Hematopoietic multipotent progenitor cell (in vitro differentiated cells): ENCODE data around the gene LHCGR. TPM values are rescaled to one million over a fixed set of nuclear protein-coding genes. Genes with fewer than 3 reads are reported as not detected.
"Not testable (repeated sequence)": the region's sequence is repeated elsewhere in the genome, so short reads cannot be mapped to it uniquely, and the experiment has no call there.

Source experiments
- DNase-seq, 3 donors: peaks; one replicate each; pipeline ENCODE4 v3.0.0-alpha.2; 2011 to 2015; ENCODE audit warnings: low read depth in 2 of 3, low spot score in 2 of 3
- total RNA-seq: library from RNA; depleted of rRNA; stranded (reverse); fragments of >200 nt; gene quantifications from one replicate; pipeline ENCODE4 v1.2.3, GENCODE V29; 2012

Gene LHCGR
- total RNA-seq, 1 donor: not detected

DNA sequence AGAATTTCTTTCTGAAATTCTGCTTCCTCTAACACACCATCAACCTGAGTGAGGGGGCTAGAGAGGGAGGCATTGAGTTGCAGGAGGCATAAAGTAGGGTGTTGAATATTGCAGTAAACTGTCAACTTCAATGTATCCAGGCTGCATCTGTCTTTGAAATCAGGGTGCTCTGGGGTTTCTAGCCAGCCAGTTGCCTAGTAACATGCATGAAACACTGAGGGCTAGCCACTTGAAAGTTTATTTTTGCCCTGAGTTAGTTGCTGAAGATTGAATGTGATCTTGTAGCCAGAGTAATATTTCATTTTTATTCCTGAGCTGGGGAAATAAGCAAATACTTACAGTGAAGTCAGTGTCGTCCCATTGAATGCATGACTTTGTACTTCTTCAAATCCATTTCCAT, 41.9 kb downstream of the LHCGR start:
- no peak for DNase-seq

DNA sequence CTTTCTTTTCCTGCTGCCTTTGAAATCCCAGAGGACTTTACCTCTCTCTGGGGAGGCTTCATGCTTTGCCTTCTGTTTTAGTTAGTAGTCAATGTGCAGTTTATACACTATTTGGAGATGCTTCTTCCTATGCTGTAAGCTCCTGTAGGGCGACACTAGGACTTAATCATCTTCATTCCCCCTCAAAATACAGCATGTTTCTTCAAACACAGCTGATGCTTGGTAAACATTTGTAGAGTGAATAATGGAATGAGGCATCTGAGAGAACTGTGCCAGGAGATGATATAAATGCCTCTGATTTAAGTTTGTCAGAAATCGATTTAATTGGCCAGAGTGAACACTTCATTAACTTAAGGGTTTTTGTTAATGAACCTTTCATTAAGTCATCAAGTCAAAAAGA, 43.4 kb downstream of the LHCGR start:
- no peak for DNase-seq

GRCh38 chr2:48711343-48711742, 44.2 kb downstream of the LHCGR start:
- no peak for DNase-seq

DNA sequence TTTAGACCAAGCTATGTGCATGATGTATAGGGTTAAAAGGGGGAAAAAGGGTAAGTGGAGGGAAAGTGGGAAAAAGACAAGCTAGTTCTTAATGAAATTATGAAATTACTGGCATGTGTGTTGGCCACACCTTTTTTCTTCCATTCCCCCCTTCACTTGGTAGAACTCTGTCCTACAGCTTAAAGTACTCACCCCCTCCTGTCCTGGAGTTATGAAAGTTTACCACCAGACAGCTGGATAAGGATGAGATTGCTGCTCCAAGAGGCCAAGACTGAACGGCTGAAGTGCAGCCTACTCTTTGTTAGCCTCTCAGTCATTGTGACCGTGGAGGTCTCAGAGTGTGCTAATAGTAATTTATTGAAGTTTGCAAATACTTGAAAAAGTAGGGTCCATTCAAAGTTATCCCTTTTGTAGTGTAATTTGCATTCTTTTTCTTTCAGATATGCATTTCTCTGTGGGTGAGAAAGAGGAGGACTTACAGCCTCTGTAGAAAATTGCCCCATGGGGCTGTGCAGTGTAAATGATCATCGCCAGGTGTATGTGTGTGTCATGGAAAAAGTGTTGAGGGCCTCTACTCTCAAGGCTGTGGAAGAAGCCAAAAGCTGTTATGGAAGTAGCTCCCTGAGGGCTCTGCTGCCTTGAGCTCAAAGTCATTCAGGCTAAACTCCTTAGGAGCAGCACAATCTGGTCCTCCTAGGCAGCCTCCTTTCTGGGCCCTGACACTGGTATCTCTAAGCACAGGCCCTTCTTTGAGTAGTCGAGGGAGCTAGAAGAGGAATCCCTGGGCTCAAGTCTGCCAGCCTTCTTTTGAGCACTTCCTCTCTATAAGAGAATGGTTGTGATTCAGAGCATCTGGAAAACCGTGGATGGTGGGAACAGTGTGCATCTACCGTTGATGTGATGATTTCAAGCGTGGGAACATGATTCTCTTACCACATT, 46.2 kb downstream of the LHCGR start:
- DNase-seq: no peak

DNA sequence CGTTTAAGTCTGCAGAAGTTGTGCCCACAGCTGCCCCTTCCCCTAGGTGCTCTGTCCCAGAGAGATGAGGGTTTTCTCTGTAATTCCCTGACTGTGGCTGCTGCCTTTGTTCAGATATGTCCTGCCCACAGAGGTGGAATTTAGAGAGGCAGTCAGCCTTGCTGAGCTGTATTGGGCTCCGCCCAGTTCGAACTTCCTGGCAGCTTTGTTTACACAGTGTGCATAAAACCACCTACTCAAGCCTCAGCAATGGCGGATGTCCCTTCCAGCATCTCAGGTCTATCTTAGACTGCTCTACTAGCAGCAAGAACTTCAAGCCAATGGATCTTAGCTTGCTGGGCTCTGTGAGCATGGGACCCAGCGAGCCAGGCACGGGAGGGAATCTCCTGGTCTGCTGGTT, 48.1 kb downstream of the LHCGR start:
- no peak for DNase-seq

DNA sequence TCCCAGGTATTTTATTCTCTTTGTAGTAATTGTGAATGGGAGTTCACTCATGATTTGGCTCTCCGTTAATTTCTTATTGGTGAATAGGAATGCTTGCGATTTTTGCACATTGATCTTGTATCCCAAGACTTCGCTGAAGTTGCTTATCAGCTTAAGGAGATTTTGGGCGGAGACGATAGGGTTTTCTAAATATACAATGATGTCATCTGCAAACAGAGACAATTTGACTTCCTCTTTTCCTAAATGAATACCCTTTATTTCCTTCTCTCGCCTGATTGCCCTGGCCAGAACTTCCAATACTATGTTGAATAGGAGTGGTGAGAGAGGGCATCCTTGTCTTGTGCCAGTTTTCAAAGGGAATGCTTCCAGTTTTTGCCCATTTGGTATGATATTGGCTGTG, 51.9 kb downstream of the LHCGR start:
- DNase-seq: not testable (repeated sequence)

- no peak for DNase-seq
Observed at GRCh38 chr2:48699348-48699930, 56.1 kb downstream of the LHCGR start.

- no peak for DNase-seq
Observed at GRCh38 chr2:48696881-48697280, 58.6 kb downstream of the LHCGR start.

DNA sequence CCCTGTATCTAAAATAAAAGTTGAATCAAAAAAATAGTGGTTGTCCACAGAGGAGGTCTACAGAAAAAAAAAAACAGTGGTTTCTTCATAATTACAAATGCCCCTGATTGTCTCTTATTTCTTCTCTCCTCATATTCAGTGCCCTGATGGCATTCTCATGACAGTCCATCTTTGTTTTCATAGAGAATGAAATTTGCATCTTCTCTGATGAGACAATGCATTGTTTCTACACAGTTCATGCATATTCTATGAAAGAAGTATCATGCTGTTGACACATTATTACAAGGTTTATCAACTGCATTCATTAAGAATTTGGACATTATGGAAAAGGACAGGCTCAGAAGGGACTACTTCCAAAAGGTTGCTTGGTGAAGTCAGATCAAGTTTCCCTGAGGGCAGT, 59.5 kb downstream of the LHCGR start:
- no peak for DNase-seq

DNA sequence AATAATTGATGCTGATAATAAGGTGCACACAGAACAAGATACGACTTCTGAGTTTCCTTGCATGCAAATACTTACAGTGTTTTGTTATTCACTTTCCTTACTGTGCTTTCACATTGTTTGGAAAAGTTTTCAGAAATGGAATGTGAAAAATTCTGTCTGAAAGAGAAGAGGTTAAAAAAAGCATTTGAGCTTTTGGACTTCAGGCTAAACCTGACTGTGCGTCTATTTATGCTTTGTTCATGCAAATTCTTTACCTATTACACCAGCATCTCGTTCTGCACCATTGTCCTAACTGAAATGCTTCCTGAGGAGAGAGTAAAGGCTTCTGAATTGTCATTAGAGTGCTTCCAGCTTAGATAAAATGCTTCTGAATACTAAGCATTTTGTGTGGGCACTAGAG, 61.4 kb downstream of the LHCGR start:
- DNase-seq: no peak

DNA sequence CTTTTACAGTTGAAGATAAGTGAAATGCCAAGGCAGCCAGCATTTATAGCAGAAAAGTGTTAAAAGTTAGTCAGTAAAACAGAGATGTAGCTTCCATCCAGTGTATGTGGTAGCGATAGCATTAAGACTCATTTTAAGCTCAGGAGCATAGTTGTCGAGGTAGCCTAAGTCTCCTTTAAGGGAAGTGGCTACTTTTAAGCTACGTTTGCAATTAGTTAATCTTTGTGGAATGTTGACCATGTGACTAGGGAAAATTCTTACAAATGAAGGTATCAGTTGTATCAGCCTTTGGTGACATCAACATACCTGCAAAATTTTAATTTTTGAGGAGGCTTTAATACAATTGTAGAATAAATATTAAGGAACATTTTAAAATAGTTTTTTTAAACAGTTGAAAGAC, 61.9 kb downstream of the LHCGR start:
- DNase-seq: no peak

- no peak for DNase-seq
Observed at GRCh38 chr2:48693066-48693465, 62.5 kb downstream of the LHCGR start.

DNA sequence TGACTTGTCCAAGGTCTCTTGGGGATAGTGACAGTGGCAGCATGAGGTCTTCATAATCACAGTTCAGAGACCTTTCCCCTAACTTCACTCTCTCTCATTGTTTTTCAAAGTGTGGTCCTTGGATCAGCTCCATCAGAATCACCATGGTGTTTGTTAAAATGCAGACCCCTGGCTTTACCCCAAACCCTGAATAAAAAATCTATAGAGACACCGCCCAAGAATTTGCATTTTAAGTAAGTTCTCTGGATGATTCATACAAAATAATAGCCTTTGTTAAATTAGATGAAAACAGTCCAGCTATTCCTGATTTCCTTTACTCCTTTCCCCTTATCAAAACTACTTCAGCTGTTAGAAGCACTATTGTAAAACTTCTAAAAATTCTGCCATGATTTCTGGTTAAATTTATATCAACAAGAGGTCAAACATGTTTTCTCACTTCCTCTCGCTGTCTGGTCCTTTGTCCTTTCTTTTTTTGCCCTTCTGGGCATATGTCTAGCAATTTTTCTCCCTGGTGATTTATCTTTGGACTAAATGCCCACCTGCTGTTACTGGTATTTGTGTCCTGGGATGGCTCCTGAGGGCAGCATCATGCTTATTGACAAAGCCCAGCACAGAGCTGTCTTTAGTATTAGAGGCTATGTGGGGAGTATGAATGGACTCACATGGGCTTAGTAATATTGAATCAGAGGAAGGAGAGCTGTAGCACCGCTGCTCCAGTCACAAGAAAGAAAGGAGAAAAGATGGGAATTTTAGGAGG, 63.4 kb downstream of the LHCGR start:
- DNase-seq: no peak

- no peak for DNase-seq
Observed at GRCh38 chr2:48685126-48685525, 70.4 kb downstream of the LHCGR start.

- peak in 2 of 3 donors; percentile 14 to 70 for DNase-seq
Observed at GRCh38 chr2:48677450-48677849, 78.1 kb downstream of the LHCGR start.

DNA sequence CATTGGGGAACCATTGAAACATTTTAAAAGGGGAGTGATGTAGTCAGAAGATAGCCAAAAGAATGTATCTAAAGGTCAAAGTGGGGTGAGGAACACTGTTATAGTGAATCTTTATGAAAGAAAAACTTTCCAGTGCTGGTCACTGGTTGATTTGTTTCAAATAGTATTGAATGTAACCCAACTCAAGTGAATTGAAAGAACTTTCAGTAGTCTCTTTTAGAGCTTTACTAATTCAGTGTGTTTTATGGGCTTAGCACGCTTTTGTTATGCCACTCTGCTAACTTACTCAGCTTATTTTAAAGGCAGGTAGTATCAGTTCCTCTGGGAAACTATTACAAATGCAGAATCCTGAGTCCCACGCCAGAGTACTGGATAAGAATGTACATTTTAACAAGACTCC, 80.6 kb downstream of the LHCGR start:
- no peak for DNase-seq

GRCh38 chr2:48673581-48673980, 81.9 kb downstream of the LHCGR start:
- DNase-seq: no peak

DNA sequence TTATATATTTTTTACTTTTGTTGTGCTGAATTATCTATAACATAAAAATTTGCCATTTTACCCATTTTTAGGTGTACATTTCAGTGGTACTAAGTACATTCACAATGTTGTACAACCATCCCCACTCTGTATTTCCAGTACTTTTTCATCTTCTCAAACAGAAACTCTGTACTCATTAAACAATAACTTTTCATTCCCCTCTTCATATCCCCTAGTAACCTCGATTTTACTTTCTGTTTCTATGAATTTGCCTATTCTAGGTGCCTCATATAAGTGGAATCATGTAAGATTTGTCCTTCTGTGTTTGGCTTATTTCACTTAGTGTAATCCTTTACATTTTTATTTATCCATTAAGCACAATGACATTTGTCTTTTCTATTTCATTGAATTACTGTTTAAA, 86.5 kb downstream of the LHCGR start:
- DNase-seq: no peak

- no peak for DNase-seq
Observed at GRCh38 chr2:48651158-48651790, 104.2 kb downstream of the LHCGR start.

- DNase-seq: no peak
Observed at GRCh38 chr2:48638261-48638660, 117.3 kb downstream of the LHCGR start.
